Activated T-helper 9 cell treated with anti-CD3 and anti-CD28 coated beads, Interleukin-2, amount 50 U/mL, for 16 hours (primary cell): ENCODE measurements around the gene EYA4.
"Not testable (repeated sequence)": the region's sequence is repeated elsewhere in the genome, so short reads cannot be mapped to it uniquely, and the experiment has no call there.

ENCODE experiments used
- DNase-seq: peaks from one replicate; pipeline ENCODE4 v3.0.0-alpha.2; 2020; ENCODE audit warnings: low read depth

Gene EYA4

DNA sequence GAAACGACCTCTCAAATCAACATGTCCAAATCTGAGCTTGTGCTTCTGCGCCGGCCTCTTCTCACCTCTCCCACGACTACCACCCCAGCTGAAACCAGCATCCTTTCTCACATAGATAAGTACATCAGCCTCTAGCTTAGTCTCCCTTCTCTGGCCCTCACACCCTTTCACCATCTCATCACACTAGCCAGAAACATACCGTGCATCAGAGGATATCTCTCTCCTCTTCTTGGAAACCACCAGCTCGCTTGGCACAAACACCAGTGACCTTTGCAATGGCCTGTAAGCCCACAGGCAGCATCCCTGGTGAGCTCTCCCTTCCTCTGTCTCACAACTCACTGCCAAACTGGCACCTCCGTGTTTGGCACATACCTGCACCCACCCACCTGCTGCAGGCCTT, 291.8 kb downstream of the EYA4 start:
- no peak for DNase-seq

GRCh38 chr6:133539502-133540259, 298.5 kb downstream of the EYA4 start:
- DNase-seq, result no peak

DNA sequence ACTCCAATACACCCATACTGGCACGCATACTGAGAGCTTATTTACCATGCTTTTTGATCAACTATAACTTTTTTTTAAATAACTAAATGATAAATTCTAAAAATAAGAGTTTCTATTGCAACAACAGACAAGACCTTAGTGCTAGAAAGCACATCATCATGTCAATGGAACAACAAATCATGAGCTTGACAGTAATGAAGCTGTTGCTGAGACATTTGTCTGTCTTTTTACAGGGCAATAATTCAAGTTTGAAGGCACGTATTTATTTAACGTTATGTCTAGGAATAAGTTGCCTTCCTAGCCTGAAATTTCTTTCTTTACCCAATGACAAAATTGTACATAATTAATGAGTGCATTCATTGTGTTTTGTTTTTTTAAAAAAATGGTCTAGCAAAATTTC, 299.2 kb downstream of the EYA4 start:
- no peak for DNase-seq

DNA sequence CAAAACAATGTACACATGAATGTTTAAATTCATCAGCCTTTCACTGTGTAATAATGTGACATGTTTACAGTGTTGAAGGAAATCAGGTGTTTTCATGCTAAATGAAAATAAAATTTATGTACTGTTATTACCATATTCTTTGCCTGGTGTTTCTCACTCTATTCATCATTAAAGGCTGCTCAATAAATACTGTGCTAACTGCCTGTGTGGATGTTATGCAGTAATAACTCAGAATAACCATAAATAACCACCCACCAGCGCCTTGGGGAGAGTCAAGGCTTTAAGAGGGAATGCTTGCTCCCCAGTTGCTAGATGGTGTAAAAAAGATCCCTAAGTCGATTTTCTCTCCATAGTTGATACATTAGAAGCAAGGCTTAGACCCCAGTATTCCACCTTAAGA, 299.9 kb downstream of the EYA4 start:
- no peak for DNase-seq

- DNase-seq, result no peak
Measured at GRCh38 chr6:133542056-133542821, 301.1 kb downstream of the EYA4 start.

- DNase-seq, result no peak
Measured at GRCh38 chr6:133544419-133544818, 303.3 kb downstream of the EYA4 start.

GRCh38 chr6:133546098-133546497, 304.9 kb downstream of the EYA4 start:
- no peak for DNase-seq

DNA sequence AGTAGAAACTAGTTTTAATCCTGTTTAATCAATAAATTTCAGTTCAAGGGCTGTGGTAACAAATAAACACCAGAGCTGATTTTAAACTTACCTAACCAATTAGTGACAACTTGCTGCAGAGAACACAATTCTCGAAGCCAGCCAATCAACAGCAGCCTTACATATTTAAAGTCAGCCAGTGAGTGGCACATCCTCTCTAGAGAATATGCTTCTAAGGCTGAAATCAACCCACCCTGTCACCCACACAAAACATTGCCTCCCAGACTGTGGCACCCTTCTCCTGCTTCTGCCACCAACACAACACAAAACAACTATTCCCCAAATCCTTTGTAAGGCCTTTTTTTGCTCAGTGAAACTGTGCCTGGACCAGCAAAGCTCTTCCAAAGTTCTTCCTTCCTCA, 306.0 kb downstream of the EYA4 start:
- no peak for DNase-seq

- no peak for DNase-seq
Measured at GRCh38 chr6:133548423-133549159, 307.4 kb downstream of the EYA4 start.

- DNase-seq, result no peak
Measured at GRCh38 chr6:133549371-133549801, 308.2 kb downstream of the EYA4 start.

GRCh38 chr6:133550026-133550425, 308.9 kb downstream of the EYA4 start:
- DNase-seq, result no peak

DNA sequence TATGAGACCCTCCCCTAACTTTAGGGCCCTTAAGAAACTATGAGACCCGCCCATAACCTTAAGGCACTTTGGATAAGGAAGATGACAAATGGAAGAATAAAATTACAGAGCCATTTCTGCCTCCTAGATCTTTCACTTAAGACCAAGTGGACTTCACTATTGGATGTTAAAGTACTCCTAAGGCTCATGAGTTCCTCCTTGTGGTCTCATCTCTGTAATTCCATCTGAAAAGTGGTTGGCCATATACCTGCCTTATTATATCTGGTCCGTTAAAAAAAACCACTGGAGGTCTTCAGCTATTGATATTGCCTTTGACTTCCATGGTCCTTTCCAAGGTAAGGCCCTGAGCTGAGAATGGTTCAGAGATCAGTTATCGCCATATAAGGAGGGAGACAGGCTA, 310.3 kb downstream of the EYA4 start:
- no peak for DNase-seq

DNA sequence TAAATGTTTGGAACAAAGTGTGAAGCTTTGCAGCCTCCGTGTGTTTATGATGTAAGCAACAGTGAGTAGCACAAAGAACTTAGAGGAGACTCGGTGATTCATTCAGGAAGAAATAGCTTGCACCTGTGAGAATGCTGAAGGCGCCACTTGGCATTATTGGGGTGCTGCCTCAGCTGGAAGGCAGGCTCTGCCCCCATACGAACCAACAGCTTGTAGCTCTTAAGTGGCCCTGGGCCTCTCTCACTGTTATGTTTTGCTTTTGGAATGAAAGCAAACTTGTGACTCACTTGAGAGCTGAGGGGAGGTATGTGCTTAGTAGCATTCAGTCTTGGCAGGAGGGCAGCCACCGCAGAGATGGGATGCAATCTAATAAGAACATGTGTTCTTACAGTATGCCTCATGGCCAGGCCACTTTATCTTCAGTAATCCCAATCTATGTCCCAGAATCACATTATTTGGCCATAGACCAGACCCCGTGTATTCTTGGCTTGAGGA, 310.7 kb downstream of the EYA4 start:
- no peak for DNase-seq

GRCh38 chr6:133553652-133554051, 312.5 kb downstream of the EYA4 start:
- DNase-seq, result no peak

- not testable (repeated sequence) for DNase-seq
Measured at GRCh38 chr6:133554121-133554520, 313.0 kb downstream of the EYA4 start.

DNA sequence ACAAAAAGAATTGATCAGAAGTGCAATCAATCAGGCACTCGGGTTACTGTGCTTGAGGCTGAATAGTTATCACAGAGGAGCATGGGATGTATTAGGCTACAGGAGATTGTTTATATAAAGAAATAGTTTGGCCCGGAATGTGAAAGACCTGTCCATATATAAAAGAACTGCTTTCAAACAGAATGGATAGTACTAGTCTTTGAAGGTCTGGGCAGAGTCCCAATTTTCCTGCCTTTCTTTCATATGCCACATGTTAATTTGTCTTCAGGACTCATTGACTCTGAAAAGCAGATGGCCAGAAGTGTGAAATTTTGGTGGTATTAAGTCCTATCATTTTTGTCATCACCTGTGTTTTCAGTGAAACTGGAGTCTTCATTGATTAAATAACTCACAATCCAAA, 314.5 kb downstream of the EYA4 start:
- DNase-seq, result no peak

DNA sequence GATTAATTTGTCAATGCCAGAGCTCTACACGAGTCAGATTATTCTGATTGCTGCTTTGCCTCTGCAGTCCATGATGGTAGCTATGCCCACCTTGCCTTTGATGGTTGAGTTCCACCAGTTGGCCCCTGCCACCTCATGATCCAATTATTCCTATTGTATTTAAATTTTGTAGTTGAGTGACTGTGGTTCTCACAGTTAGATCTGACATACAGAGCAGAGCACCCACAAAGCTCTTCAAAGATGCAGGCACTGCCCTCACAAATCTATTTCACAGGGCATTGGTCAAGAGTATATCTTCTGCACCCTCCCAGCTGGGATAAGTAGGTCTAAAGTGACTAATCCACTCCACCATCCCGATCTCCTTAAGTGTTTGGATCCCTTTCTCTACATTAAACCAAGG, 318.8 kb downstream of the EYA4 start:
- DNase-seq, result no peak

DNA sequence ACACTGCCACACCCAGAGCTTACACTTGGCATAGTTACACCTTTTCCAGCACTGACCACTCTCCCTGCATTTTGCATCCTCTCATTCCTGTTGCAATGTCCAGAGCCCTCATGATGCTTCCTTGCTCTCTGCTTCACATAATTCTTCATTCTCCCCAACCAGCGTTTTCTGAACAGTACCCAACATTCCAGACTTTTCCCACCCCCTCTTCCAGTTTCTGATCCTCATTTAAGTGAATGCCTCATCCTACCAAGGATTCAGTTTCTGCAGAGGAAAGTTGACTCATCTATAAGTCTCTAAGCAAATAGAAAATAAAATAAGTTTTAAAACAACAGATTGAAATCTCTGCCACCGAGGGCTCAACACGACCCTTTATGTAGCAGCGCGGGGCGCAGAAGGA, 326.5 kb downstream of the EYA4 start:
- DNase-seq, result no peak

DNA sequence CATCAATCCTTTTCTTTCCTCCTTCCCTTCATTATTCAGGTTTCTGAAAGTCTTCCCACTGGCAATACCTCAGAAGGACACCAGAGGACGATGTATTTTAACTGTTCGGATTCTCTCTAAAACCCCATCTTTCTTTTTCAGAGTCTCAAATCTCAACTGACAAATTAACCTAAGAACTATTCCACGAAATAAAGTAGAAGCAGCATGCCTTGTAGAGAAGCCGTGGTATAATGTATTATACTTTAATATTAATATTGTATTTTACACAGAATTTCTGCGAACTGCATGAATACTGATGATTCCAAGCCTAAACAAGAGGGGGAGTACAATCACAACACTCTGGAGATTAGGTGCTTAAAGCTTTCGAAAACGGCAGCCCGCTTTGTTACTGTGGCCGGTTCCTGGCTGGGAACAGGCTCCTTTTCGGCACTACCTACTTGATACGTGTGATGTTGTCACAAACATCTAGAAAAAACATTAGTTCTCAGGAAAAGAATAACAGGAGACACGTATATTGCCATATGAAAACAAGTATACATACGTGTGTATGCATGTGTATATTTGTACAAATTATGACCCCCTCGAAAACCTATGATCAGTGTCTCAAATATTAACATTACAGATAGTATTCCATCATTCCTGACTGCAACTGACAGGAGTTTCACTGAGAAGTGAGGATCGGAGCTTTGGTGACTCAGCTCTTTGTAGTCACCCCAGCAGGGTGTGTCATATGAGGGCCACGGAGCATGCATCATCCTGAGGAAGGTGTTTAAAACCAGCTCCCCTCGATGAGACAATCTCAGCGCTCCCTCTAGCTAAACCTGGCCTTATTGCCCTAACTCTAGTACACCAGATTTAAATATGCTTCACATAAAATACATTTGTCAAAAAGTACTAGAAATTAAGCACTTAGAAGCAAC, 328.1 kb downstream of the EYA4 start:
- no peak for DNase-seq

DNA sequence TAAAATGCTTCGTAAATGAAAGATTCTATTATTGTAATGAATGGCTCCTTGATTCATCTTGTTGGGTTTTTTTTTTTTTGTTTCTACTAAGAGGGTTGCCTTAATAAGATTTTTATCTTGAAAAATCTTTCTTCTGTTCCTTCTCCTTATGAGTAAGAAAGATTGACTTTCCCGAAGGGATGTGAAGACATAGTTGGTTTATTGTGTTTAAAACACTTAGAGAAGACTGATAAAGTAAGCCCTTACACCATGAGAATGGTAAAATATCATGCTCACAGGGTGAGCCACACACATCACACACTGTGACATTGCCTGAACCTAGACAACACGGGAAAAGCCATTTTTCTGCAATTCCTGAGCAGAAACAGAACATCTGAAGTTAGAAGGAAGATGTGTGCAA, 330.5 kb downstream of the EYA4 start:
- no peak for DNase-seq

DNA sequence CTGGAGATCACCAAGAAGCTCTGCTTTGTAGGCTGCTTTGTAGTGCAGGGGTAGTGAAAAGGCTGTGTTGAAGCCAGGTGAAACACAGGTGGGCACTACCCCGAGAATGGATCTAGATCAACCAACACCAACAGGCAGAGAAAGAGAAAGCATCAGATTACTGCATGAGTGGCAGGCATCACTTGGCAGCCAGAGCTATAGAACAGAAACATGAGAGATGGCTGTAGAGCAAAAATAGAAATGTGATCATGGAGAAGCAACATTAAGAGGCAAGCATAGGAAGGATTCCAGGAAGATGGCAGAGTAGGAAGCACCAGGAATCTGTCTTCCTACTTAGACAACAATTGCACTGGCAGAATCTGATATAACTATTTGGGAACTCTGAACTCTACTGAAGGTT, 336.7 kb downstream of the EYA4 start:
- DNase-seq, result no peak
